Measurements from ENCODE around the gene MASP1.

MASP1 gene

DNA sequence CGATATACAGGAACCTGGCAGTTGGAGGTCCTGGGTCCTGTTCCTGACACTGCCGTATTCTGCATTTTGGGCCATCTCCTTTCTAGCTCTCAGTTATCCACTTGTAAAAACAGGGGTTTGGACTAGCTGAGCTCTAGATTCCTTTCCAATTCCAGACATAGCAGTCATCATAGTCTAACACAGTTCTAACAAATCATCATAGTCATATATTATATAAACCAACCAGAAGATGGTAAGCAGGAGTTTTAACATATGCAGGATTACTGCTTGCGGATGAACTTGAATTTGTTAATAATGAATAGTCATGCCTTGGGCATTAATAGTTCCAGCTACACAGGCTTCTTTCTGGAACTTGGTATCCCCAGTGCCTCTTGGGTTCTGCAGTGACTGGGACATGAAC is 26.6 kb downstream of the MASP1 start:
- Mint-ChIP-seq H3K36me3 (no peaks in the 10 kb centered on the region), H3K27ac (no peak overlapping the region), H3K27me3 (peaks cover 20% of the 10 kb centered on the region), H3K4me1 (no peaks in the 10 kb centered on the region), H3K9me3 (peaks cover 4% of the 10 kb centered on the region), H3K4me3 (no peak overlapping the region)
- DNase-seq (ENCODE audit: low spot score in 2 of 2) (no peak), ATAC-seq (ENCODE audit: low read depth) (no peak)

DNA sequence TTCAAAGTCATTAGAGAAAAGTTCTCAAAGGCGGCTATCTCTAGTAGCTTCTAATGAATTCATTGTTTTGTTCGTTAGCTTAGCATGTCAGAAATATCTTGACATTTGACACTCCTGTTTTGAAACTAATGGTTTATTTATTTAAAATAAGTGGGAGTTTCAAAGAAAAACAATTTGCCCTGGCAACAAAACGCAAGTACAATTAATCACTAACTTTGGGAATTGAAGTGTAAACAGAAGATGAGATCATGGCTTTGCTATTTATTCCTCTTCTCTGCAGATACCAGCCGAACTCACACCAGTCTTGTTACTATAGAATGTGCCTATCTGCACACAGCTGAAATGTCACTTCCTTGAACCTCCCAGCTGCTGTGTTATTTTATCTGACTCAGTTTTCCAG is 27.5 kb downstream of the MASP1 start:
- Mint-ChIP-seq H3K36me3 (no peaks in the 10 kb centered on the region), H3K9me3 (peaks cover 4% of the 10 kb centered on the region)
- DNase-seq (ENCODE audit: low spot score in 2 of 2), result no peak

DNA sequence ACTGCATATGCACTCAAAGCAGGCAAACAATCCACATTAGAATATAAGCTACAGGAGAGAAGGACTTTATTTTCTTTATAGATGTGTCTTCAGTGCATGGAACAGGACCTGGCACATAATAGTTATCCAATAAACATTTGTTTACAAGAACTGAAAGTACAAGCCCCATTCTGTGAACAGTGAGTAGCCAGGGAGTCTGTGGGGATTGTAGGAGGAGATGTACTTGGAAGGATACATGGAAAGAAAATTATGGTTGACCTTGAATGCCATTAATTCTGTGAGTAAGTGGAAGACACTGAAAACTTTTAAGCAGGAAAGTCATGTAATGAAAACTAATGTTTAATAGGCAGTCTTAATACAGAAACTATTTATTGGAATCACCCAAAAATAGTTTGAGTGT is 28.3 kb downstream of the MASP1 start:
- H3K27ac Mint-ChIP-seq, result no peak overlapping the region
- H3K4me3 Mint-ChIP-seq, result no peak overlapping the region
- no peaks in the 10 kb centered on the region for H3K4me1 Mint-ChIP-seq
- H3K9me3 Mint-ChIP-seq, result peaks cover 2% of the 10 kb centered on the region
- no peak for DNase-seq (ENCODE audit: low spot score in 2 of 2)
- ATAC-seq (ENCODE audit: low read depth), result no peak
- no peaks in the 10 kb centered on the region for H3K36me3 Mint-ChIP-seq
- peaks cover 22% of the 10 kb centered on the region for H3K27me3 Mint-ChIP-seq

More for the DNA sequence above, 27.5 kb downstream of the MASP1 start:
- H3K4me3 Mint-ChIP-seq, result no peak overlapping the region
- peaks cover 22% of the 10 kb centered on the region for H3K27me3 Mint-ChIP-seq
- no peak overlapping the region for H3K27ac Mint-ChIP-seq
- no peaks in the 10 kb centered on the region for H3K4me1 Mint-ChIP-seq
- ATAC-seq (ENCODE audit: low read depth), result no peak

DNA sequence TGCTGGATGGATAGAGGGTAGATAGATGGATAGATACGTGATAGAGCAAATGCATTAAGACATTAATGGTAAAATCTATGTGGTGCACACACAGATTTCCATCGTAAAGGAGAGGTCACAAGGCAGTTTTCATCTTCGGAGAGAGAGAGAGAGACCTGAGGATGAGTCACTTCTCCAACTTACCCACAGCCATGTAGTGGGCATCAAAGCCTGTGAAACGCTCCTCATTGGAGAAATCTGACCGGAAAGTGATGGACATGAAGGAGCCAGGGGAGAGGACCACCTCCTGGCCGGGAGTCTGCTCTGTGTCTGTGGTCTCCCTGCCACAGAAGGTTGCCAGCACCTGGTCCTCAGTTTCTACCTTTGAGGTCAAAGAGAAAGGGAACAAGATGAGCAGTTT is 29.2 kb downstream of the MASP1 start:
- Mint-ChIP-seq H3K4me3 (no peak overlapping the region), H3K36me3 (no peaks in the 10 kb centered on the region), H3K9me3 (peaks cover 1% of the 10 kb centered on the region), H3K4me1 (no peaks in the 10 kb centered on the region), H3K27ac (no peak overlapping the region), H3K27me3 (peaks cover 18% of the 10 kb centered on the region)
- DNase-seq (ENCODE audit: low spot score in 2 of 2) (no peak), ATAC-seq (ENCODE audit: low read depth) (no peak)

DNA sequence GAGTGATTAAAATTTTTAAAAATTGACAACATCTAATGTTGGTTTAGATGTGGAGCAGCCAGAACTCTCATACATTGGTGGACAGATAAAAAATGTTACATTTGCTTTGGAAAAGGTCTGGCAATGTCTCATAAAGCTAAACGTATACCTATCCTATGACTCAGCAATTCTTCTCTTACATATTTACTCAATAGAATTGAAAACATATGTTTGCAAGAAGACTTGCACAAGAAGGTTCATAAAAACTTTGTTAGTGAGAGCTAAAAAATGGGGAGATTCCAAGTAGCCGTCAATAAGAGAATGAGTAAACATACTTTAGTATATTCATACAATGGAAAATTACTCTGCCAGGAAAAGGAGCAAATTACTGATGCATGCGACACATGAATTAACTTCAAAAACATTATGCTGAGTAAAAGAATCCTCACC is 30.0 kb downstream of the MASP1 start:
- no peak for DNase-seq (ENCODE audit: low spot score in 2 of 2)
- no peak for ATAC-seq (ENCODE audit: low read depth)
- Mint-ChIP-seq H3K4me1 (no peaks in the 10 kb centered on the region), H3K36me3 (no peaks in the 10 kb centered on the region), H3K9me3 (peaks cover 1% of the 10 kb centered on the region), H3K4me3 (no peak overlapping the region), H3K27ac (no peak overlapping the region), H3K27me3 (peaks cover 18% of the 10 kb centered on the region)

DNA sequence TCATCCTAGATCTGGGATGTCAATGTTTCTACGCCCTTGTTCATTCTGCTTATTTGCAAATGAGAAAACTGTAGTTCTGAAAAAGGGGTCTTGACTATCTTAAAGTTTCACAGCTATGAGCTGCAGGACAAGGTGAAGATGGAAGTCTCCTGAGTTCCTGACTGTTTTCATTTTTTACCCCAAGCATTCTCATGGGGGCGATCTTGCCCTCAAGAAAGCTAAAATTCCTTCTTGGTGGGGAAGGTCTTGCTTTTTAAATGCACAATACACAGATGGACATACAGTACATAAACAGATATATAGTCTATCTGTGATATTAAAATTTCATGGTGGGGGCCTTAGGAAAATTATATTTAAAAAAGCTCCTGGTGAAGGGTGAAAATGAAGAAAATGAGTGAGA is 32.4 kb downstream of the MASP1 start:
- H3K4me1 Mint-ChIP-seq, result no peaks in the 10 kb centered on the region
- H3K9me3 Mint-ChIP-seq, result peaks cover 1% of the 10 kb centered on the region
- no peaks in the 10 kb centered on the region for H3K36me3 Mint-ChIP-seq
- ATAC-seq (ENCODE audit: low read depth) (no peak), DNase-seq (ENCODE audit: low spot score in 2 of 2) (no peak)
- peaks cover 14% of the 10 kb centered on the region for H3K27me3 Mint-ChIP-seq
- H3K4me3 Mint-ChIP-seq, result no peak overlapping the region
- no peak overlapping the region for H3K27ac Mint-ChIP-seq

DNA sequence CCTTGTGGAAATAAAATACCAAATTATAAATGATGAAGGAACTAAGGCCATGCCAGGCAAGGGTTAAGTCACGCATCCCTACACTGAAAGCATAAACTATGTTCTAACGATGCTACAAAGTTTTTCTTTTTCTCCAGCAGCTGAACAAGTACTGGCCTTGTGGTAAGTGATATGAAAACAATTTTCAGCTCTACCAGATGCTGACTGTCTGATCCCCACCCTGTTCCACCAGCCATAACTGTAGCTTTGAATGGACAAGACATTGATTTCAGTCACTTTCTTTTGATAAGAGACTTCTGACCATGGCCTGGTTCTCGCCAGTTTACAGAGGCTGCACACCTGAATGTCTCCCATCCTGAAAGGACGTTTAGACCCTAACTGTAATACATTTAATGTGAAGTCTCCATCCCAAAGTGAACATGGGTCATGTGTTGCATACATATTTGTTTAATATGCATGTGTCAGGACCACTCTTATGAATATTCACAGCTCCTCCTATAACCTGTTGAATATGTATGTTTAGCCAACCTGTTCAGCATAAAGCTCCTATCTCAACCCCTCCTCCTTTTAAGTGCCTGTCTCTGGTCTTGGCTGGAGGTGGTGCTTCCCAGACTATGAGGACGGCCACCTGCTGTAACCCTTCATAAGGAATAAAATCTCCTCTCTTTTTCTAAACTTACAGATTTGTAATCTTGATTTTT is 33.4 kb downstream of the MASP1 start:
- H3K27me3 Mint-ChIP-seq, result peaks cover 16% of the 10 kb centered on the region
- no peak overlapping the region for H3K4me3 Mint-ChIP-seq
- H3K4me1 Mint-ChIP-seq, result no peaks in the 10 kb centered on the region
- no peak overlapping the region for H3K27ac Mint-ChIP-seq
- H3K9me3 Mint-ChIP-seq, result peaks cover 1% of the 10 kb centered on the region
- DNase-seq (ENCODE audit: low spot score in 2 of 2), result no peak
- no peaks in the 10 kb centered on the region for H3K36me3 Mint-ChIP-seq
- no peak for ATAC-seq (ENCODE audit: low read depth)

DNA sequence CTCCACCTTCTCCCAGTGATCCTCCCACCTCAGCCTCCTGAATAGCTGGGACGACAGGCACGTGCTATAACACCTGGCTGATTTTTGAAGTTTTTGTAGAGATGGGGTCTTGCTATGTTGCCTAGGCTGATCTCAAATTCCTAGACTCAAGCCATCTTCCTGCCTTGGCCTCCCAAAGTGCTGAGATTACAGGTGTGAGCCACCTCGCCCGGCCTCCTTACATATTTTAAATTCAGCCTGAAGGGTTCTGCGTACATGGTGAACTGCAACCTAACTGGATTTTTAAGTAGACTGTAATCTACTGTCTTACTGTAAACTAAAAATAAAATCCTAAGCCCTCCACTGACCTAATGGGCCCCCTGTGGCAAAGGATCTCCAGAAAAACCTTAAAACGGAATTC is 34.1 kb downstream of the MASP1 start:
- ATAC-seq (ENCODE audit: low read depth) (no peak), DNase-seq (ENCODE audit: low spot score in 2 of 2) (no peak)
- peaks cover 14% of the 10 kb centered on the region for H3K27me3 Mint-ChIP-seq
- no peak overlapping the region for H3K4me3 Mint-ChIP-seq
- H3K36me3 Mint-ChIP-seq, result no peaks in the 10 kb centered on the region
- H3K9me3 Mint-ChIP-seq, result peaks cover 1% of the 10 kb centered on the region
- no peak overlapping the region for H3K27ac Mint-ChIP-seq
- H3K4me1 Mint-ChIP-seq, result no peaks in the 10 kb centered on the region

DNA sequence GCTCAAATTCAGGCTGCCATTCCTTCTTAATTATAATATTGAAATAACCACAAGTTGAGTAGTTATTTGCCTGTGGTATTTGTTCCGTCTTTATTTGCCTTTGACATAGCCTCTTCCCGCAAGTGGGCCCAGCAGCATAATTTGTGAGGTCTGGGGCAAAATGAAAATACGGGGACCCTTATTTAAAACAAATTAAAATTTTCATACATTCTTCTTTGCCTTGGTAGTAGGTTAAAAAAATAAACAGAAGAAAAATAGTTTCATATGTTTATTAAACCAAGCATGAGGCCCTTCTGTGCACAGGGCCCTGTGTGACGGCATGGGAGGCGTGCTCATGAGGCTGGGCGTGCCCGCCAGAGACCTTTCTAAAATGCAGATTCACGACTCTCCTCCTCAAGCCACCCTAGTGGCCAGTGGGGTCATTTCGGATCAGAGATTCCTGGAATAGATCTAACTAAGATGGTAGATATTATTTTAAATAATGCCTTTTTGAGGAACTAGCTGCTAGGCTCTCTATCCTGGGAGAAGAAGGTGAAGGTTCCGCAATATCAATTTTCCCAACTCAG is 35.4 kb downstream of the MASP1 start:
- Mint-ChIP-seq H3K4me1 (no peaks in the 10 kb centered on the region), H3K27ac (no peak overlapping the region), H3K4me3 (no peak overlapping the region), H3K36me3 (no peaks in the 10 kb centered on the region), H3K9me3 (no peaks in the 10 kb centered on the region), H3K27me3 (peaks cover 15% of the 10 kb centered on the region)
- DNase-seq (ENCODE audit: low spot score in 2 of 2) (no peak), ATAC-seq (ENCODE audit: low read depth) (no peak)

DNA sequence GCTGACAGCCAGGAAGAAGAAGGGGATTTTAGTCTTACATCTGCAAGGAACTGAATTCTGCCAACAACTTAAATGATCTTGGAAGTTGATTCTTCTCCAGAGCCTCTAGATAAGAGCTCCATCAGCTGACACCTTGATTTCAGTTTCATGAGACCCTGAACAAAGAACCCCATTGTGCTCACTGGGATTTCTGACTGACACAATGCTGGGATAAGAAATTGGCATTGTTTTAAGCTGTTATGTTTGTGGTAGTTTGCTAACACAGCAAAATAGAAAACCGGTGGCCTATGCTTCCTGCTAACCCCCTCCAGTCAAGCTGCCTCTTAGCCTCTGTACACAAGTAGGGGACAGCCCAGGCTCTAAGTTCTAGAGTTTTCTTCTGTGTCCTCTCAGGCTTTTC is 36.2 kb downstream of the MASP1 start:
- Mint-ChIP-seq H3K4me1 (no peaks in the 10 kb centered on the region), H3K27me3 (peaks cover 15% of the 10 kb centered on the region)

DNA sequence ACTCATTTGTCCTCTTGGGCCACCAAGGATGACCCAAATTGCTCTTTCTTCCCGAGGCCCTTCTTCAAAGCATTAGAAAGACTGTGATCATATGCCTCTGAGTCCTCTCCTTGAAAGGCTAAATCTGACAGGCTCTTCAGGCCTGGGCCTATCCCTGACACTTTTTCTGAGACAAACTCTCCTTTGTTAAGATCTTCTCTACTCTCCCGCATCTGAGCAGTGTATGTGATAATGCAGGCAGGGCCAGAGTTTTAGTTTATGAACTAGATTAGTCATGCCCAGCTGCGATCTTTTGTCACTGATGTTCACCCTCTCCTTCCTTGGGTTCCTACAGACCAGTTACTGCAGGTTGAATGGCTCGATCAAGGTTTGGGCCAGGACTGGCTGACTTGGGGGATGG is 39.2 kb downstream of the MASP1 start:
- Mint-ChIP-seq H3K4me3 (no peak overlapping the region), H3K27me3 (peaks cover 20% of the 10 kb centered on the region), H3K4me1 (peaks cover 2% of the 10 kb centered on the region), H3K9me3 (no peaks in the 10 kb centered on the region), H3K36me3 (no peaks in the 10 kb centered on the region), H3K27ac (no peak overlapping the region)
- DNase-seq (ENCODE audit: low spot score in 2 of 2), result no peak
- no peak for ATAC-seq (ENCODE audit: low read depth)

More for the DNA sequence above, 36.2 kb downstream of the MASP1 start:
- no peak for ATAC-seq (ENCODE audit: low read depth)
- Mint-ChIP-seq H3K27ac (no peak overlapping the region), H3K9me3 (no peaks in the 10 kb centered on the region), H3K4me3 (no peak overlapping the region), H3K36me3 (no peaks in the 10 kb centered on the region)
- DNase-seq (ENCODE audit: low spot score in 2 of 2), result no peak

DNA sequence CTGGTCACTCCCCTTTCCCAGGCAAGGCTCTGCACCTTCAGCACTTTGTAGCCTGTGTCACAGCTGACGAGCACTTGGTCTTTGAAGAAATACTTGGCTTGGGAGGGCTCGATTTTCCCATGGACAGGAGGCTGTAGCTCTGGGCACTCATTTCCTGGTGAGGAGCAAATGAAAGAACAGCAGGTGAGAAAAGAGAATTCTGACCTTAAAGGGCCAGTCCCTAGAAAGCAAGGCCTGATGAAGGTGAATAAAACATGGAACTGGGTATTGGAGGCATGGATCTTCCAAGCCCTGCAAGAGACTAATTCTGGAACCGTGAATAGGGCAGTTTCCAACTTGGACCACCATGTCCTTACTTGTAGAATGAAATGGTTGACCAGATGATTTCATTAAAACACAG is 39.9 kb downstream of the MASP1 start:
- no peak overlapping the region for H3K4me3 Mint-ChIP-seq
- no peaks in the 10 kb centered on the region for H3K9me3 Mint-ChIP-seq
- ATAC-seq (ENCODE audit: low read depth) (no peak), DNase-seq (ENCODE audit: low spot score in 2 of 2) (no peak)
- peaks cover 5% of the 10 kb centered on the region for H3K4me1 Mint-ChIP-seq
- peaks cover 22% of the 10 kb centered on the region for H3K27me3 Mint-ChIP-seq
- H3K36me3 Mint-ChIP-seq, result no peaks in the 10 kb centered on the region
- no peak overlapping the region for H3K27ac Mint-ChIP-seq

DNA sequence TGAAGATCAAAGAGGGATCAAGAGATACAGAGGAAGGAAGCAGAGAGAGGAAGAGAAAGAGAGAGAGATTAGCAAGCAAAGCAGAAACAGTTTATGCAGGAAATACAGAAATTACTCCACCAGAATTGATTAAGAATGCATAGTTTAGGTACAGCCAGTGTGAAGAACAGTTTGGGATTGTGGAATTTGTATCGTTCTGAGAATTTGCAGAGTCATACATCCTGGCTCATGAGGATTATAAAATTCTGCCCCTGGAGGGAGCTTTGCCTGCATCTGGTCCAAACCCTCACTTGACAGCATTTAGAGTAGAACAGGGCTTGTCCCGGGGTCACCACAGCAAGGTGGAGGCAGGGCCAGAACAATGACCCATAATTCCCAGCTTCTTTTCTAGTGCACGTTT is 44.1 kb downstream of the MASP1 start:
- no peak for DNase-seq (ENCODE audit: low spot score in 2 of 2)

DNA sequence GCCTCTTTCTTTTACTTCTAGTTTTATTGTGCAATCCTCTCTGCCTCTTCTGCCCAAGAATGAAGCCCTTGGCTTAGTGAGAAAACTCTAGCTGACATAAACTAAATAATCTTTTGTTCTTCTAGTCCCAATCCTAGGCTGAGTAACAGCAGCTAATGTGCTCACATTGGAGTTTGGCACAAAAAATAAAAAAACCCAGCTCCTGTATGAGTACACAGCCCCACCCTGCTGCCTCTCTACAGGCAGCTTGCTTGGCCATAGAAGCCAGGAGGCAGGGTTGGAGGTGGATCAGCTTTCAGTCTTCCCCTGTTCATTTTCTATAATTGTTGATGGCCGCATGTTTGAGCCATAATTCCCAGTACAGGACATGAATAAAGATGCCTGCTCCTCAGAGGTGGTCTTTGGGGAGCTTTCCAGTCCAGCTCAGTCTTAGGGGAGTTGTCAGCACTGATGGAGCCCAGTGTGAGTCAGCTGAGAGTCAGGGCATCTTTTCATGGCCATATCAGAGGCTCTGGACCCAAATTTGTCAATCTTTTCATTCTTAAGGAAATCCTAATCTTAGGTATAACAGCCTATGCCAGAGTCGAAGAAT is 47.5 kb downstream of the MASP1 start:
- peaks cover 4% of the 10 kb centered on the region for H3K9me3 Mint-ChIP-seq
- H3K27me3 Mint-ChIP-seq, result peaks cover 11% of the 10 kb centered on the region
- H3K36me3 Mint-ChIP-seq, result no peaks in the 10 kb centered on the region
- DNase-seq (ENCODE audit: low spot score in 2 of 2) (no peak), ATAC-seq (ENCODE audit: low read depth) (no peak)
- H3K4me1 Mint-ChIP-seq, result peaks cover 5% of the 10 kb centered on the region
- no peak overlapping the region for H3K27ac Mint-ChIP-seq
- no peak overlapping the region for H3K4me3 Mint-ChIP-seq

More for the DNA sequence above, 44.1 kb downstream of the MASP1 start:
- H3K27me3 Mint-ChIP-seq, result peaks cover 21% of the 10 kb centered on the region
- H3K9me3 Mint-ChIP-seq, result no peaks in the 10 kb centered on the region
- no peak overlapping the region for H3K4me3 Mint-ChIP-seq
- peaks cover 5% of the 10 kb centered on the region for H3K4me1 Mint-ChIP-seq
- no peak for ATAC-seq (ENCODE audit: low read depth)
- H3K27ac Mint-ChIP-seq, result no peak overlapping the region
- H3K36me3 Mint-ChIP-seq, result no peaks in the 10 kb centered on the region

DNA sequence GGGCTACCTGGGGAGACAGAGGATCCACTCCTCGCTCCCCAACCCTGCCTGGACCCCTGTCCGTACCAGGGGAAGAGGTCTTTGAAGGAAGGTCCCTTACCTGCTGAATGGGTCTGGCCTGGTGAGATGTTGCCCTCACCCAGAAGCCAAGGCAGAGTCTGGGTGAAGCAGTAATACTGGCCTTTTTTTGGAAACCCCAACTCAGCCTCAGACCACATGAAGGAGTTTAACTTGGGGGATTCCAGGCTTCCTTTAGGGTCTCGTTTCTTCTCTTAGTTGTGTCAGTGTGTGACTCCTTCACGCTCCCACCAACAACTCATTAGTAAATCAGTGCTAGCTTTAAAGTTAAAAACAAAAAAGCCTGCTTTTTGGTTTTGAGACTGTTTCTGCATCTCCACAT is 48.6 kb downstream of the MASP1 start:
- Mint-ChIP-seq H3K36me3 (no peaks in the 10 kb centered on the region), H3K4me1 (peaks cover 5% of the 10 kb centered on the region), H3K27me3 (peaks cover 8% of the 10 kb centered on the region), H3K4me3 (no peak overlapping the region), H3K27ac (no peak overlapping the region), H3K9me3 (peaks cover 4% of the 10 kb centered on the region)
- no peak for DNase-seq (ENCODE audit: low spot score in 2 of 2)
- ATAC-seq (ENCODE audit: low read depth), result no peak
